Mammary epithelial cell (primary cell): ENCODE data around the gene LINGO4.

Source experiments
- CTCF ChIP-seq, 2 donors: IDR thresholded peaks in 1 of 2; conservative IDR thresholded peaks in 1 of 2; 2 replicates each; pipeline ENCODE4 v1.5.1; 2011 to 2012; ENCODE audit warnings: inconsistent platforms in 2 of 2, low read length in 2 of 2, mild to moderate bottlenecking in 2 of 2, control low read depth in 1 of 2, low read depth in 1 of 2; ENCODE audit not compliant: insufficient read depth in 1 of 2; ENCODE audit errors: extremely low read depth in 1 of 2
- EZH2 ChIP-seq: IDR thresholded peaks from 2 replicates; pipeline ENCODE4 v1.6.1; 2012; ENCODE audit warnings: low read length, inconsistent platforms, borderline replicate concordance

GRCh38 chr1:151847867-151848596 is 42.8 kb upstream of the LINGO4 start:
- TF ChIP-seq CTCF (conservative IDR thresholded peaks at IDR 0.05 in 1 of 2, IDR thresholded peaks at IDR 0.05 in 1 of 2; ENCODE audit: extremely low read depth in 1 of 2, insufficient read depth in 1 of 2, low read depth in 1 of 2, low read length in 2 of 2) (no peak), EZH2 (no peak)
